Measurements from ENCODE around the gene KIF6. TPM values are rescaled to one million over a fixed set of nuclear protein-coding genes. Genes with fewer than 3 reads are reported as not detected.

KIF6 gene
- total RNA-seq, 1 donor from 2014 or later: 2.0 TPM

DNA sequence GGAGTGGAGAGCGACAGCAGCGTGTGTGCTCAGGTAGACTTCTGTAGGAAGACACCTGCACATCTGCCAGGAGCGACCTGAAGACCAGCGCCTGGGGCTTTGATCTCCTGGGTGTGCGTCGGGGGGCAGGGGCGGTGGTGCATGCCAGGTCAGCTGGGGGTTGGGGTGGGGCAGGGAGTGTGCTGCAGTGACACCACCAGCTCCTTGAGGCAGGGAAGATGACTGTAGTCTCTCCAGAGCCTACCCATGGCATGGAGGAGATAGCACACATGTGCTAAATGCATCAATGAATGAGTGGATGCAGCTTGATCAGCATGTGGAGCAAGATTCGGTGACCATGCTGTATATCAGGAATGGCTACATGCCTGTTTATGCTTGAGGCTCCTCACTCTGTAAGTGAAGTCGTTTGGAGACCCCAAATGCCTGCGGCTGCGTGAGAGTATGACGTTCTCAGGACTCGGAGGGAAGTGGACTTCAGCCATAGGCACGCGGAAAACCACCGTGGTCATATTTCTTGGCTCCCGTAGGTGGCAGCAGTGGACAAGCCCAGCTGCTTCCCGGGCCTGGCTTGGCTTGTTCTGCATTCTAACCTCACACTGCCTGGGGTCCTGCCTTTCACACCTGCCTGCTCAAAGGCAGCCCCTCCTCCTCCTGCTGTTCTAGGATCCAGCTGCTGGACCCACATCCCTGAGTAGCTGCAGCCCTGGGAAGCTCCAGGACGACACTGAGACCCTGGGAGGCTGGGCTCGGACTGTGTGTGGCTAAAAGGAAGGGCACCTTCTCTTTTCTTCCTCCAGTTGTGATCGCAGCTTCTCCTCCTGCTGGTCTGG lies 363.3 kb downstream of the KIF6 start:
- Histone ChIP-seq H3K4me2 (ENCODE audit: low read length) (peak overlapping the region; percentile 72), H3K9me3 (ENCODE audit: insufficient read depth, low read depth, low read length) (no peaks in the 10 kb centered on the region), H3K27ac (ENCODE audit: low read depth, low read length) (no peak overlapping the region), H4K20me1 (ENCODE audit: insufficient read depth, low read length) (no peaks in the 10 kb centered on the region), H3K79me2 (ENCODE audit: insufficient read depth, low read length) (no peaks in the 10 kb centered on the region), H3K4me3 (ENCODE audit: insufficient read depth, low read depth, low read length) (peak overlapping the region; percentile 29), H2AFZ (ENCODE audit: low read depth, low read length) (peak overlapping the region; percentile 77), H3K27me3 (ENCODE audit: insufficient read depth, low read length) (no peaks in the 10 kb centered on the region), H3K4me1 (ENCODE audit: insufficient read depth, low read length) (peaks cover 14% of the 10 kb centered on the region), H3K36me3 (ENCODE audit: insufficient read depth, low read length) (no peaks in the 10 kb centered on the region), H3K9ac (ENCODE audit: low read length) (no peak overlapping the region)
- Mint-ChIP-seq H3K27me3 (ENCODE audit: low read depth, unreplicated experiment) (peaks cover 12% of the 10 kb centered on the region), H3K4me1 (ENCODE audit: low read depth, unreplicated experiment) (peaks cover 17% of the 10 kb centered on the region), H3K9me3 (ENCODE audit: unreplicated experiment) (no peaks in the 10 kb centered on the region), H3K4me3 (ENCODE audit: unreplicated experiment) (no peak overlapping the region), H3K36me3 (ENCODE audit: low read depth, unreplicated experiment) (no peaks in the 10 kb centered on the region), H3K27ac (ENCODE audit: unreplicated experiment) (no peak overlapping the region)
- DNase-seq (ENCODE audit: low read depth) (peak; percentile 37), FAIRE-seq (no peak)
- TF ChIP-seq, protein P1, sequence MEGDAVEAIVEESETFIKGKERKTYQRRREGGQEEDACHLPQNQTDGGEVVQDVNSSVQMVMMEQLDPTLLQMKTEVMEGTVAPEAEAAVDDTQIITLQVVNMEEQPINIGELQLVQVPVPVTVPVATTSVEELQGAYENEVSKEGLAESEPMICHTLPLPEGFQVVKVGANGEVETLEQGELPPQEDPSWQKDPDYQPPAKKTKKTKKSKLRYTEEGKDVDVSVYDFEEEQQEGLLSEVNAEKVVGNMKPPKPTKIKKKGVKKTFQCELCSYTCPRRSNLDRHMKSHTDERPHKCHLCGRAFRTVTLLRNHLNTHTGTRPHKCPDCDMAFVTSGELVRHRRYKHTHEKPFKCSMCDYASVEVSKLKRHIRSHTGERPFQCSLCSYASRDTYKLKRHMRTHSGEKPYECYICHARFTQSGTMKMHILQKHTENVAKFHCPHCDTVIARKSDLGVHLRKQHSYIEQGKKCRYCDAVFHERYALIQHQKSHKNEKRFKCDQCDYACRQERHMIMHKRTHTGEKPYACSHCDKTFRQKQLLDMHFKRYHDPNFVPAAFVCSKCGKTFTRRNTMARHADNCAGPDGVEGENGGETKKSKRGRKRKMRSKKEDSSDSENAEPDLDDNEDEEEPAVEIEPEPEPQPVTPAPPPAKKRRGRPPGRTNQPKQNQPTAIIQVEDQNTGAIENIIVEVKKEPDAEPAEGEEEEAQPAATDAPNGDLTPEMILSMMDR (IDR thresholded peaks at IDR 0.05; ENCODE audit: insufficient read depth, low read depth, low read length): peak; percentile 67
- TF ChIP-seq EZH2 (IDR thresholded peaks at IDR 0.05; ENCODE audit: insufficient read depth, low read length): no peak

DNA sequence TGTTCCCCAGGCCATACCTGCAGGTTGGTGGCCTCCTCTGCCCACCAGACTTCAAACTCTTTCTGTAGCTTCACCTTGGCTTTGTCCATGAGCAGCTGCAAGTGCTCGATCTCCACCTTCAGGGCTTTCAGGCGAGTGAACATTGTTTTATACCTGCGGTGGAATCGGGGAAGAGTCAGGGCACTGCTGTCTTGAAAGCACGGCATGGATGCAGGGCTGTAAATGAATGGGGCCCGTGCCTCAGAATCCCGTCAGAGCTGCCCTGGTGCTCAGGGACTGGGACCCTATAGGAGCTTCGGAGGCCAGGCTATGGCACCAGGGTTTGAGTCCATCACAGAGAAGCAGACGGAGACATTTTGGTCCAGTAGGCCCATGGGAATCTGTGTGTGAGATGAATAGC lies 364.8 kb downstream of the KIF6 start:
- Mint-ChIP-seq H3K27ac (ENCODE audit: unreplicated experiment) (no peak overlapping the region), H3K27me3 (ENCODE audit: low read depth, unreplicated experiment) (peaks cover 12% of the 10 kb centered on the region), H3K36me3 (ENCODE audit: low read depth, unreplicated experiment) (no peaks in the 10 kb centered on the region), H3K4me3 (ENCODE audit: unreplicated experiment) (no peak overlapping the region), H3K9me3 (ENCODE audit: unreplicated experiment) (no peaks in the 10 kb centered on the region), H3K4me1 (ENCODE audit: low read depth, unreplicated experiment) (peaks cover 10% of the 10 kb centered on the region)
- Histone ChIP-seq H3K9me3 (ENCODE audit: insufficient read depth, low read depth, low read length) (no peaks in the 10 kb centered on the region), H3K27ac (ENCODE audit: low read depth, low read length) (no peak overlapping the region), H3K9ac (ENCODE audit: low read length) (no peak overlapping the region), H3K4me3 (ENCODE audit: insufficient read depth, low read depth, low read length) (no peak overlapping the region), H3K36me3 (ENCODE audit: insufficient read depth, low read length) (no peaks in the 10 kb centered on the region), H4K20me1 (ENCODE audit: insufficient read depth, low read length) (no peaks in the 10 kb centered on the region), H3K4me1 (ENCODE audit: insufficient read depth, low read length) (peaks cover 7% of the 10 kb centered on the region), H3K79me2 (ENCODE audit: insufficient read depth, low read length) (no peaks in the 10 kb centered on the region), H2AFZ (ENCODE audit: low read depth, low read length) (no peak overlapping the region), H3K27me3 (ENCODE audit: insufficient read depth, low read length) (no peaks in the 10 kb centered on the region), H3K4me2 (ENCODE audit: low read length) (no peak overlapping the region)
- TF ChIP-seq EZH2 (IDR thresholded peaks at IDR 0.05; ENCODE audit: insufficient read depth, low read length): no peak
- TF ChIP-seq, protein P1 (IDR thresholded peaks at IDR 0.05; ENCODE audit: insufficient read depth, low read depth, low read length): no peak
- DNase-seq (ENCODE audit: low read depth) (no peak), FAIRE-seq (no peak)
